Thyroid gland (tissue), 4 donors: ENCODE data around the gene PSD. TPM values are rescaled to one million over a fixed set of nuclear protein-coding genes. Genes with fewer than 3 reads are reported as not detected.

ENCODE experiments used
- DNase-seq, 2 donors: peaks; one replicate each; pipeline ENCODE4 v3.0.0-alpha.2; 2019
- H3K27ac ChIP-seq, 3 donors: fragments of 200-600 bp; sonication (generic); 1 replicate in 2 of 3; 2 replicates in 1 of 3; pipeline ENCODE4 v1.5.1; 2016 to 2019; ENCODE audit warnings: mild to moderate bottlenecking in 1 of 3, moderate library complexity in 1 of 3
- H3K27me3 ChIP-seq: fragments of 200-600 bp; sonication (generic); one replicate; pipeline ENCODE4 v1.5.1; 2019
- H3K36me3 ChIP-seq, 2 donors: fragments of 200-600 bp; sonication (generic); one replicate each; pipeline ENCODE4 v1.5.1; 2016 to 2019
- H3K4me1 ChIP-seq, 2 donors: fragments of 200-600 bp; sonication (generic); one replicate each; pipeline ENCODE4 v1.5.1; 2017 to 2019
- H3K4me3 ChIP-seq, 3 donors: fragments of 200-600 bp; sonication (generic); replicated peaks in 1 of 3; 1 replicate in 2 of 3; 2 replicates in 1 of 3; pipeline ENCODE4 v1.5.1; 2016; ENCODE audit warnings: mild to moderate bottlenecking in 1 of 3
- H3K9me3 ChIP-seq: fragments of 200-600 bp; sonication (generic); one replicate; pipeline ENCODE4 v1.5.1; 2017
- CTCF ChIP-seq, 6 experiments: fragments of 200-600 bp in 3 of 6; fragments of 450-650 bp in 3 of 6; sonication (generic) in 3 of 6; IDR thresholded peaks; one replicate each; pipeline ENCODE4 v1.5.1; 2016 to 2019; ENCODE audit warnings: antibody characterized with exemption in 6 of 6, mild to moderate bottlenecking in 2 of 6, inconsistent platforms in 1 of 6, moderate library complexity in 1 of 6
- POLR2A ChIP-seq, 2 donors: fragments of 450-650 bp; IDR thresholded peaks; one replicate each; pipeline ENCODE4 v1.6.1; 2017; ENCODE audit warnings: antibody characterized with exemption in 2 of 2, mild to moderate bottlenecking in 2 of 2, moderate library complexity in 1 of 2
- WGBS, 2 donors: methylation state at CpG; one replicate each; pipeline ENCODE4 v1.1.5; 2017; 5-methylcytosine and 5-hydroxymethylcytosine counted together
- intact Hi-C: fragments of 100-400 bp; cut with DNase I; formaldehyde crosslinking; loops from one replicate; pipeline ENCODE4 v1.15.1; 2023
- total RNA-seq, 4 donors: library from RNA; depleted of rRNA; stranded (reverse); fragments of >200 nt; gene quantifications; one replicate each; pipeline ENCODE4 v1.2.3, GENCODE V29; 2016

The PSD gene
- total RNA-seq, 4 donors from 2014 or later, result 0.24 to 1.1 (median 0.49) TPM

GRCh38 chr10:102397222-102398171 lies 21.1 kb downstream of the PSD start:
- 94 to 95% methylated on average over 14 of the region's 14 CpGs for WGBS, 2 donors
- no peak overlapping the region for H3K4me3 ChIP-seq

GRCh38 chr10:102396730-102397151 lies 21.8 kb downstream of the PSD start:
- H3K27ac ChIP-seq, result no peak overlapping the region
- H3K27me3 ChIP-seq, result no peaks in the 10 kb centered on the region
- TF ChIP-seq CTCF (IDR thresholded peaks at IDR 0.05) (no peak), POLR2A (IDR thresholded peaks at IDR 0.05) (no peak)
- H3K4me1 ChIP-seq, result peaks cover 12 to 27% of the 10 kb centered on the region in 2 donors
- intact Hi-C loops, result loop anchor here (5.0 kb wide), 1 partner anchor 86 kb away; no protein-coding TSS in a partner anchor
- H3K4me3 ChIP-seq, result peak overlapping the region in 1 of 3 donors; percentile 69
- WGBS, 2 donors, result 84 to 91% methylated on average over 9 to 12 of the region's 12 CpGs
- no peak for DNase-seq
- peaks cover 5 to 6% of the 10 kb centered on the region in 2 donors for H3K36me3 ChIP-seq
- no peaks in the 10 kb centered on the region for H3K9me3 ChIP-seq

More at GRCh38 chr10:102397222-102398171, 21.1 kb downstream of the PSD start:
- H3K27ac ChIP-seq, result no peak overlapping the region
- intact Hi-C loops, result loop anchor here (5.0 kb wide), 1 partner anchor 85 kb away; no protein-coding TSS in a partner anchor
- no peaks in the 10 kb centered on the region for H3K27me3 ChIP-seq
- no peak for TF ChIP-seq CTCF (IDR thresholded peaks at IDR 0.05)
- TF ChIP-seq POLR2A (IDR thresholded peaks at IDR 0.05), result no peak
- peaks cover 12 to 27% of the 10 kb centered on the region in 2 donors for H3K4me1 ChIP-seq
- DNase-seq, result no peak
- H3K9me3 ChIP-seq, result no peaks in the 10 kb centered on the region
- H3K36me3 ChIP-seq, result peaks cover 5 to 11% of the 10 kb centered on the region in 2 donors

GRCh38 chr10:102396317-102396650 lies 22.3 kb downstream of the PSD start:
- Histone ChIP-seq H3K4me3 (peak overlapping the region in 1 of 3 donors; percentile 69), H3K27me3 (no peaks in the 10 kb centered on the region), H3K9me3 (no peaks in the 10 kb centered on the region), H3K4me1 (peaks cover 12 to 27% of the 10 kb centered on the region in 2 donors), H3K36me3 (peaks cover 2% of the 10 kb centered on the region in 2 donors), H3K27ac (peak overlapping the region in 2 of 3 donors; percentile 87 to 95)
- TF ChIP-seq CTCF (IDR thresholded peaks at IDR 0.05) (no peak), POLR2A (IDR thresholded peaks at IDR 0.05) (no peak)
- DNase-seq, result no peak
- intact Hi-C loops, result loop anchor here (5.0 kb wide), 1 partner anchor 86 kb away; no protein-coding TSS in a partner anchor
- 49 to 56% methylated on average over 3 to 4 of the region's 4 CpGs for WGBS, 2 donors

- Histone ChIP-seq H3K27ac (peak within 1 kb of the TSS; percentile 78 to 95 (median 87)), H3K27me3 (no peaks in the 10 kb centered on the region), H3K4me3 (peak within 1 kb of the TSS; percentile 7 to 92 (median 69)), H3K9me3 (no peaks in the 10 kb centered on the region), H3K36me3 (no peaks in the 10 kb centered on the region), H3K4me1 (peaks cover 12 to 27% of the 10 kb centered on the region in 2 donors)
- peak; percentile 87 to 90 for DNase-seq
- intact Hi-C loops, result loop anchor here (5.0 kb wide), 1 partner anchor 87 kb away; no protein-coding TSS in a partner anchor
- WGBS, 2 donors, result 0% methylated on average over 23 to 33 of the region's 42 CpGs
- peak; percentile 12 to 62 for TF ChIP-seq POLR2A (IDR thresholded peaks at IDR 0.05)
- TF ChIP-seq CTCF (IDR thresholded peaks at IDR 0.05), result no peak
These were observed 22.9 kb downstream of the PSD start, which contains the start of gene NFKB2 for GRCh38 chr10:102395400-102396316. Gene NFKB2 (plus strand): TSS chr10:102395705. CDS start chr10:102395960, 255 bp downstream.
